HepG2 (cell line): ENCODE data around the gene G6PC3. TPM values are rescaled to one million over a fixed set of nuclear protein-coding genes. Genes with fewer than 3 reads are reported as not detected.

Experiments used
- BORCS8-MEF2B ChIP-seq: sonication (generic); formaldehyde crosslinking; IDR thresholded peaks from 2 replicates; pipeline ENCODE4 v1.8.0; 2022; ENCODE audit warnings: mild to moderate bottlenecking, missing genetic modification reagents
- CHD4 ChIP-seq: fragments of 200-600 bp; sonication (generic); IDR thresholded peaks from 2 replicates; pipeline ENCODE4 v1.7.0; 2017; ENCODE audit warnings: mild to moderate bottlenecking, low read length, borderline replicate concordance
- NAIF1 ChIP-seq: sonication (generic); formaldehyde crosslinking; IDR thresholded peaks from 2 replicates; pipeline ENCODE4 v1.5.0; 2020; ENCODE audit warnings: mild to moderate bottlenecking, missing genetic modification reagents, borderline replicate concordance
- REST ChIP-seq, 2 experiments: IDR thresholded peaks; 2 replicates each; pipeline ENCODE4 v1.6.1; 2011 to 2012; ENCODE audit warnings: low read length in 2 of 2, borderline replicate concordance in 1 of 2, low read depth in 1 of 2, mild to moderate bottlenecking in 1 of 2, moderate library complexity in 1 of 2
- U2AF1 ChIP-seq: fragments of 200-400 bp; formaldehyde crosslinking; optimal IDR thresholded peaks from 2 replicates; pipeline ENCODE3; 2017; ENCODE audit warnings: mild to moderate bottlenecking, low read depth, low read length
- ZNF256 ChIP-seq: sonication (generic); formaldehyde crosslinking; conservative IDR thresholded peaks from 2 replicates; pipeline ENCODE4 v1.4.0; 2020; ENCODE audit warnings: missing genetic modification reagents
- ZNF609 ChIP-seq: sonication (generic); formaldehyde crosslinking; IDR thresholded peaks from 2 replicates; pipeline ENCODE4 v1.4.0; 2020; ENCODE audit warnings: mild to moderate bottlenecking, missing genetic modification reagents, borderline replicate concordance
- polyA plus RNA-seq, 8 experiments: library from polyadenylated mRNA; depleted of rRNA in 3 of 8; stranded (reverse) in 7 of 8; unstranded in 1 of 8; fragments of >200 nt; fragmentation: Illumina TruSeq in 4 of 8; extraction: Trizol in 4 of 8; gene quantifications; 2 replicates each; pipeline versions ENCODE4 v1.2.1 to v1.2.3, GENCODE V29; 2011 to 2016; ENCODE audit warnings: low read depth in 4 of 8, missing spikeins in 1 of 8, mixed read lengths in 1 of 8; ENCODE audit not compliant: insufficient read depth in 1 of 8
- total RNA-seq, 5 experiments: library from RNA; depleted of rRNA; stranded (reverse); fragments of >200 nt; fragmentation: Illumina TruSeq; extraction: Trizol; gene quantifications; 2 replicates each; pipeline ENCODE4 v1.2.3, GENCODE V29; 2016; ENCODE audit warnings: low read depth in 1 of 5
- TF ChIP-seq, protein P1 (sequence below): sonication (generic); formaldehyde crosslinking; IDR thresholded peaks from 2 replicates; pipeline ENCODE4 v1.8.0; 2022; ENCODE audit warnings: missing genetic modification reagents, low read depth, mild to moderate bottlenecking, borderline replicate concordance
- TF ChIP-seq, protein P2 (sequence below): sonication (generic); formaldehyde crosslinking; IDR thresholded peaks from 2 replicates; pipeline ENCODE4 v1.4.0; 2020; ENCODE audit warnings: missing genetic modification reagents
- TF ChIP-seq, protein P3 (sequence below): sonication (generic); formaldehyde crosslinking; IDR thresholded peaks from 2 replicates; pipeline ENCODE4 v1.5.0; 2020; ENCODE audit warnings: mild to moderate bottlenecking, missing genetic modification reagents, moderate library complexity

Gene G6PC3
- total and polyA plus RNA-seq, 2 of the 13 experiments (the other 11 are each of a cell fraction or from before 2014, with no cell fraction given) = 38.5 to 75.8 TPM

DNA sequence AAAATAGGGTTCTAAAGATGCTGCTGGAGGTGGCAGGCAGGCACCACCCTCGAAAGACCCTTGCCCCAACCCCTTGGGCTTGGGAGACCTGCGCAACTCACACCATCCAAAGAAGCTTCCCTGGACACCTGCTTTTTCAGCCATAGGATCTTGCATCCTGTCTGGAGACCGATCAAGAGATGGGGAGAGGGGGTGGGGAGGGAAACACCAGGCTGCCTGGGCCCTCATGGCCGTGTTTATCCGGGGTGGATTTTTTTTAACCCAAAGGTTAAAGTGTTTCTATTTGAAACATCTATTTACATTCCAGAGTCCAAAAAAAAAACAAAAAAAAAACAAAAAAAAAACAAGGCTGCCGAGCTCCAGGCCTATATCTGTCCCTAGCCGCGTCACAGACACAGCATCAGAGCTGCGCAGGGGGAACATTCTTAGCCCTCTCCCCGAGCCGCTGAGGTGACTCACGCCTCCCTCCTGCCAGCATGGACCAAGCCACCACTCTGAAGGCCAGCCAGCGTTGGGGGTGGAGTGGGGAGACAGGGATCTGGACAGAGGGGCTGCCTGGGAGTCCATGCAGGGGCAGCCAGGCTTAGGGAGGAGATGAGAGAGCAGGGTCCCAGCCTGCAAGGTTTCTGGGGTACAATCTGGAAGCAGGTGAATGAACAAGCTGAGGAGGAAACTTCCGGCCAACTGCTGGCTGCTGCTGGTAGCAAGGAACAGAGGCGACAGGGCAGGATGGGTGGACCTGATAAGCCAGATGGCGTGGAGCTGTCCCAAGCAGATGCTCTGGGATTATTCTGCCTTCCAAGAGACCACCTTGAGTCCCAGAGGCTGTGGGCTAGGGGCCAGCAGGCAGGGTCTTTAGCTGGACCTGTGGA lies 38.1 kb downstream of the G6PC3 start (continued):
- peak; percentile 86; the same call in 1 of the 2 replicates for TF ChIP-seq ZNF609 (CRISPR knock-in tag)
- TF ChIP-seq, protein P1, sequence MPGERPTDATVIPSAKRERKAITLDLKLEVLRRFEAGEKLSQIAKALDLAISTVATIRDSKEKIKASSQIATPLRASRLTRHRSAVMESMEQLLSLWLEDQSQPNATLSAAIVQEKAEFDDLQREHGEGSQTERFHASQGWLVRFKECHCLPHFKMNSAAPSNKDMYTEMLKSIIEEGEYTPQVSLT (CRISPR knock-in tag) = no peak
- peak; percentile 74; the same call in 1 of the 2 replicates for TF ChIP-seq CHD4
- no peak for TF ChIP-seq NAIF1 (CRISPR knock-in tag)
- TF ChIP-seq, protein P2, sequence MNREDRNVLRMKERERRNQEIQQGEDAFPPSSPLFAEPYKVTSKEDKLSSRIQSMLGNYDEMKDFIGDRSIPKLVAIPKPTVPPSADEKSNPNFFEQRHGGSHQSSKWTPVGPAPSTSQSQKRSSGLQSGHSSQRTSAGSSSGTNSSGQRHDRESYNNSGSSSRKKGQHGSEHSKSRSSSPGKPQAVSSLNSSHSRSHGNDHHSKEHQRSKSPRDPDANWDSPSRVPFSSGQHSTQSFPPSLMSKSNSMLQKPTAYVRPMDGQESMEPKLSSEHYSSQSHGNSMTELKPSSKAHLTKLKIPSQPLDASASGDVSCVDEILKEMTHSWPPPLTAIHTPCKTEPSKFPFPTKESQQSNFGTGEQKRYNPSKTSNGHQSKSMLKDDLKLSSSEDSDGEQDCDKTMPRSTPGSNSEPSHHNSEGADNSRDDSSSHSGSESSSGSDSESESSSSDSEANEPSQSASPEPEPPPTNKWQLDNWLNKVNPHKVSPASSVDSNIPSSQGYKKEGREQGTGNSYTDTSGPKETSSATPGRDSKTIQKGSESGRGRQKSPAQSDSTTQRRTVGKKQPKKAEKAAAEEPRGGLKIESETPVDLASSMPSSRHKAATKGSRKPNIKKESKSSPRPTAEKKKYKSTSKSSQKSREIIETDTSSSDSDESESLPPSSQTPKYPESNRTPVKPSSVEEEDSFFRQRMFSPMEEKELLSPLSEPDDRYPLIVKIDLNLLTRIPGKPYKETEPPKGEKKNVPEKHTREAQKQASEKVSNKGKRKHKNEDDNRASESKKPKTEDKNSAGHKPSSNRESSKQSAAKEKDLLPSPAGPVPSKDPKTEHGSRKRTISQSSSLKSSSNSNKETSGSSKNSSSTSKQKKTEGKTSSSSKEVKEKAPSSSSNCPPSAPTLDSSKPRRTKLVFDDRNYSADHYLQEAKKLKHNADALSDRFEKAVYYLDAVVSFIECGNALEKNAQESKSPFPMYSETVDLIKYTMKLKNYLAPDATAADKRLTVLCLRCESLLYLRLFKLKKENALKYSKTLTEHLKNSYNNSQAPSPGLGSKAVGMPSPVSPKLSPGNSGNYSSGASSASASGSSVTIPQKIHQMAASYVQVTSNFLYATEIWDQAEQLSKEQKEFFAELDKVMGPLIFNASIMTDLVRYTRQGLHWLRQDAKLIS = no peak; the same call in 1 of the 2 replicates
- no peak for TF ChIP-seq U2AF1
- peak in 1 of 2 experiments; percentile 51; a peak in 1 of 4 replicates for TF ChIP-seq REST (IDR thresholded peaks at IDR 0.05; ENCODE audit: borderline replicate concordance in 1 of 2, low read depth in 1 of 2, low read length in 2 of 2)
- no peak for TF ChIP-seq ZNF256
- TF ChIP-seq, protein P3, sequence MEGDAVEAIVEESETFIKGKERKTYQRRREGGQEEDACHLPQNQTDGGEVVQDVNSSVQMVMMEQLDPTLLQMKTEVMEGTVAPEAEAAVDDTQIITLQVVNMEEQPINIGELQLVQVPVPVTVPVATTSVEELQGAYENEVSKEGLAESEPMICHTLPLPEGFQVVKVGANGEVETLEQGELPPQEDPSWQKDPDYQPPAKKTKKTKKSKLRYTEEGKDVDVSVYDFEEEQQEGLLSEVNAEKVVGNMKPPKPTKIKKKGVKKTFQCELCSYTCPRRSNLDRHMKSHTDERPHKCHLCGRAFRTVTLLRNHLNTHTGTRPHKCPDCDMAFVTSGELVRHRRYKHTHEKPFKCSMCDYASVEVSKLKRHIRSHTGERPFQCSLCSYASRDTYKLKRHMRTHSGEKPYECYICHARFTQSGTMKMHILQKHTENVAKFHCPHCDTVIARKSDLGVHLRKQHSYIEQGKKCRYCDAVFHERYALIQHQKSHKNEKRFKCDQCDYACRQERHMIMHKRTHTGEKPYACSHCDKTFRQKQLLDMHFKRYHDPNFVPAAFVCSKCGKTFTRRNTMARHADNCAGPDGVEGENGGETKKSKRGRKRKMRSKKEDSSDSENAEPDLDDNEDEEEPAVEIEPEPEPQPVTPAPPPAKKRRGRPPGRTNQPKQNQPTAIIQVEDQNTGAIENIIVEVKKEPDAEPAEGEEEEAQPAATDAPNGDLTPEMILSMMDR (CRISPR knock-in tag) = no peak
- TF ChIP-seq BORCS8-MEF2B (CRISPR knock-in tag) = peak; percentile 23; the same call in 1 of the 2 replicates
